IMR-90 (cell line): ENCODE results near the gene SLC25A21. TPM values are rescaled to one million over a fixed set of nuclear protein-coding genes. Genes with fewer than 3 reads are reported as not detected.

Experiments
- ATAC-seq: fragments of 200-7000 bp; cut with Tn5 transposase; 2 replicates; pipeline ENCODE4 v1.9.1; 2020; ENCODE audit warnings: low read depth, mild to moderate bottlenecking, moderate library complexity
- BruUV-seq: library from RNA; stranded (reverse); fragments of 400-500 nt; replicated peaks from 2 replicates; lab custom pipeline; 2021; lab: Mats Ljungman, UMichigan
- CTCF ChIA-PET: fragments of 300-600 bp; formaldehyde crosslinking; extraction: SDS; loops from one replicate; lab custom pipeline; 2021; ENCODE audit warnings: antibody characterized with exemption; lab: Yijun Ruan, JAX
- POLR2A ChIA-PET: fragments of 300-600 bp; sonication (Branson Sonifier 250); formaldehyde crosslinking; loops from one replicate; lab custom pipeline; 2022; ENCODE audit warnings: antibody characterized with exemption; ENCODE audit not compliant: unreplicated experiment; lab: Charles Lee
- DNase-seq: peaks from one replicate; pipeline ENCODE4 v3.0.0; 2013
- H2AFZ ChIP-seq: replicated peaks from 2 replicates; pipeline ENCODE3; 2013; ENCODE audit warnings: low read length, mild to moderate bottlenecking; ENCODE audit not compliant: poor library complexity
- H2AK5ac ChIP-seq: 2 replicates; pipeline ENCODE4 v1.6.1; 2013; ENCODE audit warnings: low read depth, low read length, inconsistent platforms
- H2AK9ac ChIP-seq: replicated peaks from 2 replicates; pipeline ENCODE3; 2013; ENCODE audit warnings: mild to moderate bottlenecking, low read depth, low read length, moderate library complexity; ENCODE audit not compliant: poor library complexity
- H2BK120ac ChIP-seq: 2 replicates; pipeline ENCODE4 v1.6.1; 2013; ENCODE audit warnings: low read depth, low read length, inconsistent platforms
- H2BK15ac ChIP-seq: 3 replicates; pipeline ENCODE4 v1.6.1; 2013; ENCODE audit warnings: low read depth, low read length, inconsistent platforms
- H2BK20ac ChIP-seq: 2 replicates; pipeline ENCODE4 v1.6.1; 2013; ENCODE audit warnings: low read depth, mild to moderate bottlenecking, inconsistent platforms, low read length, moderate library complexity
- H2BK5ac ChIP-seq: 2 replicates; pipeline ENCODE4 v1.6.1; 2013; ENCODE audit warnings: mild to moderate bottlenecking, low read depth, low read length, inconsistent platforms; ENCODE audit not compliant: poor library complexity, severe bottlenecking
- H3K14ac ChIP-seq: replicated peaks from 2 replicates; pipeline ENCODE4 v1.6.1; 2013; ENCODE audit warnings: low read depth, low read length, inconsistent platforms
- H3K18ac ChIP-seq: 2 replicates; pipeline ENCODE4 v1.6.1; 2013; ENCODE audit warnings: low read depth, low read length, control low read depth
- H3K23ac ChIP-seq: 2 replicates; pipeline ENCODE4 v1.6.1; 2013; ENCODE audit warnings: low read depth, low read length, inconsistent platforms
- H3K27ac ChIP-seq: 2 replicates; pipeline ENCODE4 v1.5.1; 2013; ENCODE audit warnings: mild to moderate bottlenecking, control low read depth, low read length; ENCODE audit not compliant: insufficient read depth
- H3K27me3 ChIP-seq: 2 replicates; pipeline ENCODE4 v1.6.1; 2013; ENCODE audit warnings: low read length; ENCODE audit not compliant: control insufficient read depth, insufficient read depth
- H3K36me3 ChIP-seq: 2 replicates; pipeline ENCODE4 v1.6.1; 2013; ENCODE audit warnings: low read length, mixed read lengths; ENCODE audit not compliant: control insufficient read depth, insufficient read depth
- H3K4ac ChIP-seq: 2 replicates; pipeline ENCODE4 v1.6.1; 2013; ENCODE audit warnings: low read depth, low read length, inconsistent platforms
- H3K4me1 ChIP-seq: 2 replicates; pipeline ENCODE4 v1.6.1; 2013; ENCODE audit warnings: low read length, mixed read lengths; ENCODE audit not compliant: control insufficient read depth, insufficient read depth
- H3K4me2 ChIP-seq: 2 replicates; pipeline ENCODE4 v1.6.1; 2013; ENCODE audit warnings: low read depth, mild to moderate bottlenecking, control low read depth, low read length, moderate library complexity
- H3K4me3 ChIP-seq: 2 replicates; pipeline ENCODE4 v1.5.1; 2013; ENCODE audit warnings: low read depth, mild to moderate bottlenecking, control low read depth, low read length, moderate library complexity; ENCODE audit not compliant: insufficient read depth
- H3K56ac ChIP-seq: 2 replicates; pipeline ENCODE4 v1.6.1; 2013; ENCODE audit warnings: low read length, inconsistent platforms; ENCODE audit not compliant: insufficient read depth; ENCODE audit errors: extremely low read depth
- H3K79me1 ChIP-seq, 2 experiments: 2 replicates each; pipeline ENCODE4 v1.6.1; 2013; ENCODE audit warnings: low read length in 2 of 2, inconsistent platforms in 1 of 2, low read depth in 1 of 2
- H3K9ac ChIP-seq: 2 replicates; pipeline ENCODE4 v1.6.1; 2013; ENCODE audit warnings: low read depth, low read length, control low read depth
- H3K9me1 ChIP-seq: 2 replicates; pipeline ENCODE4 v1.6.1; 2013; ENCODE audit warnings: low read length, inconsistent platforms; ENCODE audit not compliant: insufficient read depth
- H3K9me3 ChIP-seq: 2 replicates; pipeline ENCODE4 v1.6.1; 2013; ENCODE audit warnings: low read length; ENCODE audit not compliant: control insufficient read depth, insufficient read depth
- H4K20me1 ChIP-seq: 2 replicates; pipeline ENCODE4 v1.6.1; 2013; ENCODE audit warnings: low read length, inconsistent platforms; ENCODE audit not compliant: insufficient read depth
- H4K5ac ChIP-seq: 2 replicates; pipeline ENCODE4 v1.6.1; 2013; ENCODE audit warnings: mild to moderate bottlenecking, low read depth, low read length, control low read depth
- H4K8ac ChIP-seq, 2 experiments: 2 replicates each; pipeline ENCODE4 v1.6.1; 2013; ENCODE audit warnings: low read depth in 2 of 2, low read length in 2 of 2, control low read depth in 1 of 2, inconsistent platforms in 1 of 2
- H4K91ac ChIP-seq: 2 replicates; pipeline ENCODE4 v1.6.1; 2013; ENCODE audit warnings: low read depth, low read length, inconsistent platforms; ENCODE audit not compliant: insufficient read depth
- BHLHE40 ChIP-seq: fragments of 150-350 bp; IDR thresholded peaks from 2 replicates; pipeline ENCODE4 v1.6.1; 2016; ENCODE audit warnings: mild to moderate bottlenecking, low read depth, low read length
- CEBPB ChIP-seq: IDR thresholded peaks from 2 replicates; pipeline ENCODE4 v1.6.1; 2012; ENCODE audit warnings: low read depth, low read length, improper control_type of control experiment
- CHD1 ChIP-seq: IDR thresholded peaks from 2 replicates; pipeline ENCODE4 v1.6.1; 2012; ENCODE audit warnings: low read depth, low read length, improper control_type of control experiment
- FOS ChIP-seq: fragments of 150-350 bp; IDR thresholded peaks from 2 replicates; pipeline ENCODE4 v1.6.1; 2016; ENCODE audit warnings: low read depth, low read length
- MAFK ChIP-seq: IDR thresholded peaks from 2 replicates; pipeline ENCODE4 v1.6.1; 2012; ENCODE audit warnings: low read depth, low read length, improper control_type of control experiment
- MAZ ChIP-seq: IDR thresholded peaks from 2 replicates; pipeline ENCODE4 v1.6.1; 2012; ENCODE audit warnings: low read depth, mild to moderate bottlenecking, low read length, improper control_type of control experiment, moderate library complexity, borderline replicate concordance
- MXI1 ChIP-seq: IDR thresholded peaks from 2 replicates; pipeline ENCODE4 v1.6.1; 2012; ENCODE audit warnings: low read depth, mild to moderate bottlenecking, low read length, moderate library complexity, borderline replicate concordance
- POLR2A ChIP-seq: IDR thresholded peaks from 2 replicates; pipeline ENCODE4 v1.6.1; 2012; ENCODE audit warnings: mild to moderate bottlenecking, low read depth, low read length
- RAD21 ChIP-seq: IDR thresholded peaks from 2 replicates; pipeline ENCODE4 v1.6.1; 2012; ENCODE audit warnings: low read length, improper control_type of control experiment
- RCOR1 ChIP-seq: IDR thresholded peaks from 2 replicates; pipeline ENCODE4 v1.6.1; 2012; ENCODE audit warnings: mild to moderate bottlenecking, low read length, improper control_type of control experiment; ENCODE audit not compliant: insufficient replicate concordance
- RFX5 ChIP-seq: IDR thresholded peaks from 2 replicates; pipeline ENCODE4 v1.8.0; 2012; ENCODE audit warnings: low read depth, mild to moderate bottlenecking, low read length, moderate library complexity
- SMC3 ChIP-seq: fragments of 150-350 bp; IDR thresholded peaks from 2 replicates; pipeline ENCODE4 v1.6.1; 2016; ENCODE audit warnings: low read depth, mild to moderate bottlenecking, antibody characterized with exemption, low read length, moderate library complexity
- WGBS, 2 experiments: methylation state at CpG; one replicate each; pipeline versions ENCODE4 v1.1.5 to v1.1.7; 2013; ENCODE audit warnings: missing lambda C conversion rate in 2 of 2; ENCODE audit not compliant: insufficient read length in 1 of 2; ENCODE audit errors: extremely low coverage in 2 of 2; 5-methylcytosine and 5-hydroxymethylcytosine counted together
- dilution Hi-C: fragments of 300-500 bp; cut with HindIII; formaldehyde crosslinking; loops from one replicate; pipeline ENCODE4 v1.14.3; 2018; ENCODE audit warnings: low sequenced_read_pairs; ENCODE audit not compliant: unreplicated experiment
- in situ Hi-C: fragments of 300-500 bp; cut with MboI; formaldehyde crosslinking; loops from 3 replicates; pipeline ENCODE4 v1.14.3; 2019; ENCODE audit warnings: low sequenced_read_pairs, inconsistent platforms, mixed read lengths
- intact Hi-C: fragments of 100-400 bp; cut with micrococcal nuclease; formaldehyde crosslinking; loops from 2 replicates; pipeline ENCODE4 v1.10.0; 2022
- polyA plus RNA-seq, 3 experiments: library from polyadenylated mRNA; depleted of rRNA; stranded (reverse); fragments of >200 nt; gene quantifications; 2 replicates each; pipeline ENCODE4 v1.2.3, GENCODE V29; 2012; ENCODE audit warnings: low replicate concordance in 1 of 3
- total RNA-seq: library from RNA; depleted of rRNA; stranded (reverse); fragments of >200 nt; gene quantifications from 2 replicates; pipeline ENCODE4 v1.2.3, GENCODE V29; 2012
- TF ChIP-seq, protein P1 (sequence below): conservative IDR thresholded peaks from 2 replicates; pipeline ENCODE4 v1.5.1; 2012; ENCODE audit warnings: mild to moderate bottlenecking, low read depth, low read length, improper control_type of control experiment
- TF ChIP-seq, protein P2 (sequence below): fragments of 150-350 bp; IDR thresholded peaks from 2 replicates; pipeline ENCODE4 v1.6.1; 2017; ENCODE audit warnings: mild to moderate bottlenecking, antibody characterized with exemption, low read length, low read depth
- TF ChIP-seq, protein P3 (sequence below): fragments of 150-350 bp; IDR thresholded peaks from 2 replicates; pipeline ENCODE4 v1.6.1; 2016; ENCODE audit warnings: low read depth, mild to moderate bottlenecking, low read length, moderate library complexity, borderline replicate concordance

Gene SLC25A21
- total and polyA plus RNA-seq, 2 of the 4 experiments (the other 2 are of a cell fraction), result 0.62 to 0.90 TPM

DNA sequence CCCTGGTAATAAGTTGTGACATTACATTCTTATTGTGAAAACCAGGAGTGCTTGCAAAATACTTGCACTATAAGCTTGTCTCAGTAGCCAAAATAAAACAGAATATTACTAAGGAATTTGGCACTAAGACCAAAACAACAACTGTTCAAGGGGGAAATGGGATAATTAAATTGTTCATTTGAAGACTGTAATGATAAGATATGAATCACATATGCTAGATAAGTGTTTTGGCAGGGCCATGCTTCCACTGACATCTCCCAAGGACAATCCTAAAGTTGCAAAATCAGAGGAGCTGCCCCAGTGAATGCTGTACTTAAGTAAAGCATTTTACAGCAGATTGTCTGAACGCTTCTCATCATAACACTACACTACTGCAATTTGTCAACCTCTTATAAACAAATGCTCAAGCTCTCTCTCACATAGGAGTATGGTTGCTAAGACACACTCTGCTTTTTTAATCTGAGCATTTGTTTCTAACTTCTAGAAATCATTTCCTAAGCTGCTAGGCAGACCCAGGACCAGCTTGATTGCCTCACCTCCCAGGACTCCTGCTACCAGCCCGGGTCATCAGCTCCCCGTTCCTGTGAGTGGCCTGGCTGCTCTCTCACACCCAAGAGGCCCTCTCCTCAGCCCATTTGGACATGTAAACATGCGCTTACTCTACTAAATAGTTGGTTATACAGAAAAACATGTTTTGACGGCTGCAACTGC, 319.3 kb downstream of the SLC25A21 start:
- H3K9me1 ChIP-seq, result no peaks in the 10 kb centered on the region
- H4K20me1 ChIP-seq, result no peaks in the 10 kb centered on the region
- H3K4ac ChIP-seq, result no peak overlapping the region
- no peak overlapping the region for H2BK120ac ChIP-seq
- ChIA-PET CTCF (no interaction called here), POLR2A (no interaction called here)
- dilution Hi-C loops (no loop called here), intact Hi-C loops (loop anchor here (10.0 kb wide), 1 partner anchor 292 kb away; no protein-coding TSS in a partner anchor), in situ Hi-C loops (no loop called here)
- peaks cover 4% of the 10 kb centered on the region for H3K27me3 ChIP-seq
- H2BK15ac ChIP-seq, result no peak overlapping the region
- H3K23ac ChIP-seq, result no peak overlapping the region
- no peak overlapping the region for H2BK5ac ChIP-seq
- no peak overlapping the region for H4K91ac ChIP-seq
- no peaks in the 10 kb centered on the region for H3K9me3 ChIP-seq
- H2AK5ac ChIP-seq, result no peak overlapping the region
- no peaks in the 10 kb centered on the region for H3K4me1 ChIP-seq
- H2AK9ac ChIP-seq, result no peak overlapping the region
- no peak overlapping the region for H3K4me2 ChIP-seq
- no peak overlapping the region for H3K14ac ChIP-seq
- DNase-seq, result no peak
- no peak overlapping the region for H3K27ac ChIP-seq
- H3K56ac ChIP-seq, result no peak overlapping the region
- TF ChIP-seq MAZ, result no peak
- TF ChIP-seq, protein P1, sequence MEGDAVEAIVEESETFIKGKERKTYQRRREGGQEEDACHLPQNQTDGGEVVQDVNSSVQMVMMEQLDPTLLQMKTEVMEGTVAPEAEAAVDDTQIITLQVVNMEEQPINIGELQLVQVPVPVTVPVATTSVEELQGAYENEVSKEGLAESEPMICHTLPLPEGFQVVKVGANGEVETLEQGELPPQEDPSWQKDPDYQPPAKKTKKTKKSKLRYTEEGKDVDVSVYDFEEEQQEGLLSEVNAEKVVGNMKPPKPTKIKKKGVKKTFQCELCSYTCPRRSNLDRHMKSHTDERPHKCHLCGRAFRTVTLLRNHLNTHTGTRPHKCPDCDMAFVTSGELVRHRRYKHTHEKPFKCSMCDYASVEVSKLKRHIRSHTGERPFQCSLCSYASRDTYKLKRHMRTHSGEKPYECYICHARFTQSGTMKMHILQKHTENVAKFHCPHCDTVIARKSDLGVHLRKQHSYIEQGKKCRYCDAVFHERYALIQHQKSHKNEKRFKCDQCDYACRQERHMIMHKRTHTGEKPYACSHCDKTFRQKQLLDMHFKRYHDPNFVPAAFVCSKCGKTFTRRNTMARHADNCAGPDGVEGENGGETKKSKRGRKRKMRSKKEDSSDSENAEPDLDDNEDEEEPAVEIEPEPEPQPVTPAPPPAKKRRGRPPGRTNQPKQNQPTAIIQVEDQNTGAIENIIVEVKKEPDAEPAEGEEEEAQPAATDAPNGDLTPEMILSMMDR, result no peak
- TF ChIP-seq POLR2A, result no peak
- no peak for TF ChIP-seq MXI1
- TF ChIP-seq SMC3, result no peak
- TF ChIP-seq, protein P2, sequence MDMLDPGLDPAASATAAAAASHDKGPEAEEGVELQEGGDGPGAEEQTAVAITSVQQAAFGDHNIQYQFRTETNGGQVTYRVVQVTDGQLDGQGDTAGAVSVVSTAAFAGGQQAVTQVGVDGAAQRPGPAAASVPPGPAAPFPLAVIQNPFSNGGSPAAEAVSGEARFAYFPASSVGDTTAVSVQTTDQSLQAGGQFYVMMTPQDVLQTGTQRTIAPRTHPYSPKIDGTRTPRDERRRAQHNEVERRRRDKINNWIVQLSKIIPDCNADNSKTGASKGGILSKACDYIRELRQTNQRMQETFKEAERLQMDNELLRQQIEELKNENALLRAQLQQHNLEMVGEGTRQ, result no peak
- no peak for TF ChIP-seq RCOR1
- TF ChIP-seq CEBPB, result no peak
- TF ChIP-seq CHD1, result no peak
- TF ChIP-seq FOS, result no peak
- TF ChIP-seq, protein P3, sequence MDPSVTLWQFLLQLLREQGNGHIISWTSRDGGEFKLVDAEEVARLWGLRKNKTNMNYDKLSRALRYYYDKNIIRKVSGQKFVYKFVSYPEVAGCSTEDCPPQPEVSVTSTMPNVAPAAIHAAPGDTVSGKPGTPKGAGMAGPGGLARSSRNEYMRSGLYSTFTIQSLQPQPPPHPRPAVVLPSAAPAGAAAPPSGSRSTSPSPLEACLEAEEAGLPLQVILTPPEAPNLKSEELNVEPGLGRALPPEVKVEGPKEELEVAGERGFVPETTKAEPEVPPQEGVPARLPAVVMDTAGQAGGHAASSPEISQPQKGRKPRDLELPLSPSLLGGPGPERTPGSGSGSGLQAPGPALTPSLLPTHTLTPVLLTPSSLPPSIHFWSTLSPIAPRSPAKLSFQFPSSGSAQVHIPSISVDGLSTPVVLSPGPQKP, result no peak
- TF ChIP-seq RFX5, result no peak
- TF ChIP-seq MAFK, result no peak
- no peak for TF ChIP-seq BHLHE40
- TF ChIP-seq RAD21, result no peak
- no peak overlapping the region for H3K4me3 ChIP-seq
- H3K79me1 ChIP-seq, result no peaks in the 10 kb centered on the region
- H4K5ac ChIP-seq, result no peak overlapping the region
- no CpG with 5 or more reads among the region's 5 CpGs for WGBS, 2 experiments
- H3K18ac ChIP-seq, result no peak overlapping the region
- H4K8ac ChIP-seq, result no peak overlapping the region
- no peak for ATAC-seq
- no peak overlapping the region for H2AFZ ChIP-seq
- no peak overlapping the region for H2BK20ac ChIP-seq
- BruUV-seq, result no TSS peak
- no peaks in the 10 kb centered on the region for H3K36me3 ChIP-seq
- H3K9ac ChIP-seq, result no peak overlapping the region
